Measurements from ENCODE around the gene PAM16. TPM values are rescaled to one million over a fixed set of nuclear protein-coding genes. Genes with fewer than 3 reads are reported as not detected.
A peak's percentile ranks its signal among the peaks of the same experiment; 100 is the strongest.

PAM16 gene
- total and polyA plus RNA-seq, 2 experiments from 2014 or later, result 71.8 to 72.5 TPM

- Histone ChIP-seq H3K4me1 (ENCODE audit: low read depth) (peaks cover 38% of the 10 kb centered on the region), H3K36me3 (no peaks in the 10 kb centered on the region), H3K27me3 (no peaks in the 10 kb centered on the region), H3K27ac (peak overlapping the region; percentile 81), H3K9me3 (ENCODE audit: low read depth) (no peaks in the 10 kb centered on the region), H3K4me3 (no peak overlapping the region)
- DNase-seq (ENCODE audit: low read depth in 1 of 2, low spot score in 1 of 2), result no peak
- no peak for TF ChIP-seq CTCF (IDR thresholded peaks at IDR 0.05; ENCODE audit: low read depth, low read length)
Measured at GRCh38 chr16:4325253-4325758, 25.8 kb downstream of the PAM16 start.

GRCh38 chr16:4324492-4325252 lies 26.4 kb downstream of the PAM16 start:
- H3K27me3 ChIP-seq, result no peaks in the 10 kb centered on the region
- no peak for DNase-seq (ENCODE audit: low read depth in 1 of 2, low spot score in 1 of 2)
- H3K36me3 ChIP-seq, result no peaks in the 10 kb centered on the region
- H3K27ac ChIP-seq, result peak overlapping the region; percentile 81
- H3K9me3 ChIP-seq (ENCODE audit: low read depth), result no peaks in the 10 kb centered on the region
- no peak overlapping the region for H3K4me3 ChIP-seq
- no peak for TF ChIP-seq CTCF (IDR thresholded peaks at IDR 0.05; ENCODE audit: low read depth, low read length)
- peaks cover 45% of the 10 kb centered on the region for H3K4me1 ChIP-seq (ENCODE audit: low read depth)

DNA sequence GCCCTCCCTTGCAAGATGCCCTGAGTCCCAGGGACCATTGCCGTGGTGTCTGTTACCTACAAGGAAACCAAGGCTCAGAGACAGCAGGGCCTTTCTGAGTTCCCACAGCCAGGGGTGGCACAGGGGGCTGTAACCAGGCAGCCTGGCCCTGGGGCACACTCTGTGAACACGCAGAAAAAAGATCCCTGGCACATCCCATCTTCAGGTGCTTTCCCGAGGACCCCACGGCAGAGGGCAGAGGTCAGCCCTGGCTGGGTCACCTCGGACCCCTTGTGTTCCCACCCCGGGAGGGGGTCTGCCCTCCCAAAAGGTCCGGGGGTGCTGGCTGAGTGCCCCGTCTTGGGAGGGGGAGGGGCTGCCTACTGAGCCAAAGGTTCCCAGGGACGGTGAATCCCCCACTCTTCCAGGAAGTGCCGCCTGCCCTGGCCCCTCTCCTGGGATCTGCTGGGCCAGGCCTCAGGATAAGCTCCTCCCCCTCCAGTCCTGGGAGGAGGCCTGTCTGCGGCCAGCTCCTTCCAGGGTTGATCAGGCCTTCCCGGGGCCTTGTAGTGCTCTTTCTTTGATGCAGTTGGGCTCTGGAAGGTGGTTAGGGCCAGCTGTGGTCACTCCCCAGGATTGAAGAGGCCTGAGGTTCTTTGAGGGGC lies 27.2 kb downstream of the PAM16 start:
- Histone ChIP-seq H3K9me3 (ENCODE audit: low read depth) (no peaks in the 10 kb centered on the region), H3K27ac (peak overlapping the region; percentile 81), H3K4me1 (ENCODE audit: low read depth) (peaks cover 45% of the 10 kb centered on the region), H3K36me3 (no peaks in the 10 kb centered on the region), H3K27me3 (no peaks in the 10 kb centered on the region), H3K4me3 (no peak overlapping the region)
- TF ChIP-seq CTCF (IDR thresholded peaks at IDR 0.05; ENCODE audit: low read depth, low read length), result no peak
- DNase-seq (ENCODE audit: low read depth in 1 of 2, low spot score in 1 of 2), result peak; percentile 77 to 79

- H3K9me3 ChIP-seq (ENCODE audit: low read depth), result no peaks in the 10 kb centered on the region
- TF ChIP-seq CTCF (IDR thresholded peaks at IDR 0.05; ENCODE audit: low read depth, low read length), result no peak
- H3K27me3 ChIP-seq, result no peaks in the 10 kb centered on the region
- H3K4me3 ChIP-seq, result no peak overlapping the region
- no peak for DNase-seq (ENCODE audit: low read depth in 1 of 2, low spot score in 1 of 2)
- no peaks in the 10 kb centered on the region for H3K36me3 ChIP-seq
- peaks cover 45% of the 10 kb centered on the region for H3K4me1 ChIP-seq (ENCODE audit: low read depth)
- H3K27ac ChIP-seq, result peak overlapping the region; percentile 81
Measured at GRCh38 chr16:4323071-4323844, 27.9 kb downstream of the PAM16 start.
